Activated naive CD4-positive, alpha-beta T cell treated with anti-CD3 and anti-CD28 coated beads, Interleukin-2, amount 50 U/mL, for 72 hours (primary cell): ENCODE results near the gene ASXL1. TPM values are rescaled to one million over a fixed set of nuclear protein-coding genes. Genes with fewer than 3 reads are reported as not detected.
"Not testable (repeated sequence)": the region's sequence is repeated elsewhere in the genome, so short reads cannot be mapped to it uniquely, and the experiment has no call there.

Source experiments
- ATAC-seq, 2 donors: fragments of 150-1000 bp; cut with Tn5 transposase; 2 replicates each; pipeline ENCODE4 v1.10.0; 2021; ENCODE audit warnings: mild to moderate bottlenecking in 2 of 2, moderate library complexity in 2 of 2
- DNase-seq, 2 donors: peaks; one replicate each; pipeline ENCODE4 v3.0.0; 2021 to 2022; ENCODE audit warnings: low spot score in 2 of 2
- H3K27ac Mint-ChIP-seq, 2 donors: one replicate each; pipeline ENCODE4 v1.8.0; 2022; ENCODE audit warnings: mild to moderate bottlenecking in 2 of 2, mixed read lengths in 2 of 2
- H3K36me3 Mint-ChIP-seq, 2 donors: one replicate each; pipeline ENCODE4 v1.8.0; 2022; ENCODE audit warnings: mixed read lengths in 2 of 2
- H3K9me3 Mint-ChIP-seq, 2 donors: one replicate each; pipeline ENCODE4 v1.8.0; 2022; ENCODE audit warnings: mixed read lengths in 2 of 2
- total RNA-seq, 2 donors: library from RNA; stranded (reverse); gene quantifications; one replicate each; pipeline ENCODE4 v1.2.3, GENCODE V29; 2022

Gene ASXL1
- total RNA-seq, 2 donors from 2014 or later = 153 to 195 TPM

- no peaks in the 10 kb centered on the region for H3K9me3 Mint-ChIP-seq
- H3K27ac Mint-ChIP-seq = no peak overlapping the region
These were observed 10.8 kb downstream of the ASXL1 start for GRCh38 chr20:32368925-32369324.

GRCh38 chr20:32370897-32371296 is 12.8 kb downstream of the ASXL1 start:
- no peaks in the 10 kb centered on the region for H3K9me3 Mint-ChIP-seq
- ATAC-seq (no peak), DNase-seq (no peak)
- H3K36me3 Mint-ChIP-seq = peaks cover 0 to 10% of the 10 kb centered on the region in 2 donors
- no peak overlapping the region for H3K27ac Mint-ChIP-seq

More at GRCh38 chr20:32368925-32369324, 10.8 kb downstream of the ASXL1 start:
- ATAC-seq = peak in 1 of 2 donors; percentile 59
- H3K36me3 Mint-ChIP-seq = peaks cover 0 to 10% of the 10 kb centered on the region in 2 donors
- DNase-seq = no peak

GRCh38 chr20:32378461-32378860 is 20.3 kb downstream of the ASXL1 start:
- Mint-ChIP-seq H3K36me3 (no peaks in the 10 kb centered on the region), H3K9me3 (no peaks in the 10 kb centered on the region), H3K27ac (peak overlapping the region in 1 of 2 donors; percentile 77)
- DNase-seq (no peak), ATAC-seq (no peak)

GRCh38 chr20:32380037-32380436 is 21.9 kb downstream of the ASXL1 start:
- not testable (repeated sequence) for H3K36me3 Mint-ChIP-seq, DNase-seq, H3K9me3 Mint-ChIP-seq, ATAC-seq
- H3K27ac Mint-ChIP-seq = peak overlapping the region in 1 of 2 donors; percentile 59

- Mint-ChIP-seq H3K27ac (peak overlapping the region in 1 of 2 donors; percentile 79), H3K36me3 (peaks cover 0 to 2% of the 10 kb centered on the region in 2 donors), H3K9me3 (no peaks in the 10 kb centered on the region)
- DNase-seq = no peak
- no peak for ATAC-seq
These were observed 22.6 kb downstream of the ASXL1 start for GRCh38 chr20:32380745-32381144.

- DNase-seq (no peak), ATAC-seq (no peak)
- H3K27ac Mint-ChIP-seq = no peak overlapping the region
- no peaks in the 10 kb centered on the region for H3K9me3 Mint-ChIP-seq
- peaks cover 0 to 5% of the 10 kb centered on the region in 2 donors for H3K36me3 Mint-ChIP-seq
These were observed 24.2 kb downstream of the ASXL1 start for GRCh38 chr20:32382102-32382950.

GRCh38 chr20:32383441-32383840 is 25.3 kb downstream of the ASXL1 start:
- not testable (repeated sequence) for H3K9me3 Mint-ChIP-seq, DNase-seq, ATAC-seq, H3K36me3 Mint-ChIP-seq
- peak overlapping the region in 1 of 2 donors; percentile 8 for H3K27ac Mint-ChIP-seq

- Mint-ChIP-seq H3K36me3 (peaks cover under 1 to 6% of the 10 kb centered on the region in 2 donors), H3K27ac (no peak overlapping the region), H3K9me3 (no peaks in the 10 kb centered on the region)
- DNase-seq (no peak), ATAC-seq (no peak)
These were observed 27.4 kb downstream of the ASXL1 start for GRCh38 chr20:32385541-32385940.

- DNase-seq (no peak), ATAC-seq (no peak)
- Mint-ChIP-seq H3K27ac (peak overlapping the region in 1 of 2 donors; percentile 65), H3K36me3 (peaks cover 6 to 11% of the 10 kb centered on the region in 2 donors), H3K9me3 (no peaks in the 10 kb centered on the region)
These were observed 28.0 kb downstream of the ASXL1 start for GRCh38 chr20:32386091-32386490.

- ATAC-seq = peak; percentile 91 to 97
- H3K27ac Mint-ChIP-seq = no peak overlapping the region
- no peaks in the 10 kb centered on the region for H3K9me3 Mint-ChIP-seq
- H3K36me3 Mint-ChIP-seq = peaks cover 9 to 20% of the 10 kb centered on the region in 2 donors
- DNase-seq = no peak
These were observed 29.1 kb downstream of the ASXL1 start for GRCh38 chr20:32387252-32387651.

- Mint-ChIP-seq H3K36me3 (peaks cover 20 to 51% of the 10 kb centered on the region in 2 donors), H3K27ac (no peak overlapping the region), H3K9me3 (peaks cover 0 to 4% of the 10 kb centered on the region in 2 donors)
- ATAC-seq (no peak), DNase-seq (no peak)
These were observed 32.9 kb downstream of the ASXL1 start for GRCh38 chr20:32391003-32391402.

- DNase-seq (no peak), ATAC-seq (no peak)
- Mint-ChIP-seq H3K27ac (no peak overlapping the region), H3K9me3 (peaks cover 0 to 4% of the 10 kb centered on the region in 2 donors), H3K36me3 (peaks cover 25 to 71% of the 10 kb centered on the region in 2 donors)
These were observed 36.9 kb downstream of the ASXL1 start for GRCh38 chr20:32395066-32395465.

- no peak for DNase-seq
These were observed 38.6 kb downstream of the ASXL1 start for GRCh38 chr20:32396646-32397160.

GRCh38 chr20:32397567-32398084 is 39.5 kb downstream of the ASXL1 start:
- DNase-seq (no peak), ATAC-seq (no peak)
- Mint-ChIP-seq H3K9me3 (peaks cover 0 to 4% of the 10 kb centered on the region in 2 donors), H3K36me3 (peaks cover 22 to 70% of the 10 kb centered on the region in 2 donors), H3K27ac (no peak overlapping the region)

More at GRCh38 chr20:32396646-32397160, 38.6 kb downstream of the ASXL1 start:
- Mint-ChIP-seq H3K36me3 (peaks cover 22 to 75% of the 10 kb centered on the region in 2 donors), H3K9me3 (peaks cover 0 to 4% of the 10 kb centered on the region in 2 donors), H3K27ac (no peak overlapping the region)
- ATAC-seq = no peak

- peaks cover 0 to 2% of the 10 kb centered on the region in 2 donors for H3K9me3 Mint-ChIP-seq
- peak in 1 of 2 donors; percentile 18 for ATAC-seq
- no peak for DNase-seq
- peaks cover 17 to 41% of the 10 kb centered on the region in 2 donors for H3K36me3 Mint-ChIP-seq
- H3K27ac Mint-ChIP-seq = peak overlapping the region; percentile 5 to 51
These were observed 42.3 kb downstream of the ASXL1 start for GRCh38 chr20:32400476-32400875.

- H3K9me3 Mint-ChIP-seq = no peaks in the 10 kb centered on the region
- DNase-seq = no peak
- no peak overlapping the region for H3K27ac Mint-ChIP-seq
- ATAC-seq = no peak
- H3K36me3 Mint-ChIP-seq = peaks cover 13 to 36% of the 10 kb centered on the region in 2 donors
These were observed 45.9 kb downstream of the ASXL1 start for GRCh38 chr20:32404017-32404416.

GRCh38 chr20:32406701-32407100 is 48.6 kb downstream of the ASXL1 start:
- DNase-seq (no peak), ATAC-seq (peak in 1 of 2 donors; percentile 32)
- Mint-ChIP-seq H3K27ac (peak overlapping the region in 1 of 2 donors; percentile 47), H3K36me3 (peaks cover 6 to 12% of the 10 kb centered on the region in 2 donors), H3K9me3 (no peaks in the 10 kb centered on the region)
